HG03439 (cell line): ENCODE measurements around the gene DLG3.
"Not testable (repeated sequence)": the region's sequence is repeated elsewhere in the genome, so short reads cannot be mapped to it uniquely, and the experiment has no call there.

Experiments used
- ATAC-seq: cut with Tn5 transposase; IDR thresholded peaks from one replicate; pipeline ENCODE4 v1.9.1; 2021; ENCODE audit warnings: mild to moderate bottlenecking, moderate library complexity; ENCODE audit not compliant: unreplicated experiment

The DLG3 gene

DNA sequence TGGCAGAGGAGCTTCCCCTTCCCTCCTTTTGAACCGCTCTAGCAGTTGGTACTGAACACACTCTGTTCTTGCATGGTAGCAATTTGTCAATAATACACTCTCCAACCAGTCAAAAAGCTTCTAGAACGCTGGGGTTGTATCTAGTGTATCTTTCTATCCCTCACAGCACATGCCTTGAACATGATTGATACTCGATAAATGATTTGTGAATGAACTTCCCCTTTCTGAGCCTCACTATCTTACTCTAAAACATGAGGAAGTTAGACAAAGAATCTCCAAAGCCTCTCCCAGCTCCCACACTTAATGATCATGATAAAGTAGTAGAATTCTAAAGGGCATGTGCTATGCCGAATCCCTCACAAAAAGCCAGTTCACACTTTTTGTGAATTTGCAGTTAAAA lies 64.4 kb downstream of the DLG3 start:
- no peak for ATAC-seq

DNA sequence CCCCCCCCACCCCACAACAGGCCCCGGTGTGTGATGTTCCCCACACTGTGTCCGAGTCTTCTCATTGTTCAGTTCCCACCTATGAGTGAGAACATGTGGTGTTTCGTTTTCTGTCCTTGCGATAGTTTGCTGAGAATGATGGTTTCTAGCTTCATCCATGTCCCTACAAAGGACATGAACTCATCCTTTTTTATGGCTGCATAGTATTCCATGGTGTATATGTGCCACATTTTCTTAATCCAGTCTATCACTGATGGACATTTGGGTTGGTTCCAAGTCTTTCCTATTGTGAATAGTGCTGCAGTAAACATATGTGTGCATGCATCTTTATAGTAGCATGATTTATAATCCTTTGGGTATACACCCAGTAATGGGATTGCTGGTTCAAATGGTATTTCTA lies 70.6 kb downstream of the DLG3 start:
- ATAC-seq: not testable (repeated sequence)

DNA sequence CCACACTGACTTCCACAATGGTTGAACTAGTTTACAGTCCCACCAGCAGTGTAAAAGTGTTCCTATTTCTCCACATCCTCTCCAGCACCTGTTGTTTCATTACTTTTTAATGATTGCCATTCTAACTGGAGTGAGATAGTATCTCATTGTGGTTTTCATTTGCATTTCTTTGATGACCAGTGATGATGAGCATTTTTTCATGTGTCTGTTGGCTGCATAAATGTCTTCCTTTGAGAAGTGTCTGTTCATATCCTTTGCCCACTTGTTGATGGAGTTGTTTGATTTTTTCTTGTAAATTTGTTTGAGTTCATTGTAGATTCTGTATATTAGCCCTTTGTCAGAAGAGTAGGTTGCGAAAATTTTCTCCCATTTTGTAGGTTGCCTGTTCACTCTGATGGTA lies 71.1 kb downstream of the DLG3 start:
- not testable (repeated sequence) for ATAC-seq

DNA sequence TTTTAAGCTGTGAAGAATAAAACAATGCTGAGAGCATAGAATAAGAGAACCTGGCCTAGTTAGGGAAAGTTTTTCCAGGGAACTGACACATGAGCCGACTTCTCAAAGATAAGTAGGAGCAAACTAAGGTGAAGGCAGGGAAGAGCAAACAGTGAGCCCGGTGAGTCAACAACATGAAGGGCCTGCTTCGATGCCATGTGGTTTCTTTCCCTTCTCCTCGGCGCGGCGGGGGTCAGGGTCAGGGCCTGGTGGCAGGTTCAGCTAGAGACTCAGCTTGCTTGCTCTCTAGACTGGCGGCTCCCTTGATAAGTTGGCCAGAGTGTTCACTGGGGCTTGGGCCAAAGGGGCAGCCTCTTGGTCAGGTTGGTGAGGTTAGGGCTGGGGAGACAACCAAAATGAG lies 81.1 kb downstream of the DLG3 start:
- ATAC-seq: no peak

DNA sequence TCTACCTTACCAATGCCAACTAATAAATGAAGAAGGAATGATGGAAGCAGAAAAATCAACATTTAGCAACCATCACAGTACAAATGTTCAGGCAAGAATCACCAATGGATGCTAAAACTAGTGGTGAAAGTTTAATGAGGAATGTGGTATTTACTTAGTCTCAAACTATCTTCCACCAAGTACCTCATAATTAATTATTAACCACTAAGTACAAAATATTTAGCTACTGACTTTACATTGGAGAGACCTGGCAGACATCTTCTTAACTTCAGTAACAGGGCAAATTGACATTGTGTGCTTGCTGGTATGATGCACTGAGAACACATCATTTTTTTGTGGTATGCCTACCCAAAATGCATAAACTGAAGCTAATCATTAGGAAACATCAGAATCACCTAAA lies 82.4 kb downstream of the DLG3 start:
- no peak for ATAC-seq

DNA sequence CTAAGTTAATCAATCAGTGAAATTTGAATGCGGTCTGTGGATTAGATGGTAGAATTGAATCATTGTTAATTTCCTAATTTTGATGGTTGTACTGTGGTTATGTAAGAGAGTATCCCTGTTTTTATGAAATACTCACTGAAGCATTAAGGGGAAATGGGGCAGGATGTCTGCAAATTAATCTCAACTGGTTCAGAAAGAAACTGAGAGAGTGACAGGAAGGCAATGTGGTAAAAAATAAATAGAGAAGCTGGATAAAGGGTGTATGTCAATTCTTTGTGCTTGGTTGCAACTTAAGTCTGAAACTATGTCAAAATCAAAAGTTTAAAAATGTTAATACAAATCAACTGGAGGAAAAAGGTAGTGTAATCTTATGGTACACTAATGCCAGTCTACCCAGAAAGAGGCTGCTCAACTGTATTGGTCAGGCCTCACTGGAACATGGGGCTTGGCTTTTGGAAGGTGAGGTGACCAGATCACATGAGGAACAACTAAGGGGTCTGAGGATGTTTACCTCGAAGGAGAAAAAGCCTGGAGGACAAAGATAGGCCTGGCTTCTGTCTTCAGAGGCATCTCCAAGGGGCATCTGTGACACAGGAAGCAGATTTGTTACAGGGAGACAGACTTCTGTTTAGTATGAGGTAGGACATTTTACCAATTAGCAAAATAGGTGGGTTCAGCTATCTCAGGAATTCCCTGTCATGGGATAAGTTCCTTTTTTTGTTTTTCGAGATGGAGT lies 83.1 kb downstream of the DLG3 start:
- ATAC-seq: no peak

DNA sequence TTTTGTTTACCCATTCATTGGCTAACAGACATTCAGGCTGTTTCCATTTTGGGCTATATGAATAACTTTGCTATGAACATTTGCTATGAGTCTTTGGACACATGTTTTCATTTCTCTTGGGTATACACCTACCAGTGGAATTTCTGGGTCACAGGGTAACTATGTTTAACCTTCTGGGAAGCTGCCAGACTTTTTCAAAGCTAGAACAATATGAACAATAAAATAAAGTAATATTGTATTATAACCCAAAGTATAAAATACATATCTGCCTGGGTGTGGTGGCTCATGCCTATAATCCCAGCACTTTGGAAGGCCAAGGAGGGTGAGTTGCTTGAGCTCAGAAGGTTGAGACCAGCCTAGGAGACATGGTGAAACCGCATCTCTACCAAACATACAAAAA lies 90.6 kb downstream of the DLG3 start:
- no peak for ATAC-seq

DNA sequence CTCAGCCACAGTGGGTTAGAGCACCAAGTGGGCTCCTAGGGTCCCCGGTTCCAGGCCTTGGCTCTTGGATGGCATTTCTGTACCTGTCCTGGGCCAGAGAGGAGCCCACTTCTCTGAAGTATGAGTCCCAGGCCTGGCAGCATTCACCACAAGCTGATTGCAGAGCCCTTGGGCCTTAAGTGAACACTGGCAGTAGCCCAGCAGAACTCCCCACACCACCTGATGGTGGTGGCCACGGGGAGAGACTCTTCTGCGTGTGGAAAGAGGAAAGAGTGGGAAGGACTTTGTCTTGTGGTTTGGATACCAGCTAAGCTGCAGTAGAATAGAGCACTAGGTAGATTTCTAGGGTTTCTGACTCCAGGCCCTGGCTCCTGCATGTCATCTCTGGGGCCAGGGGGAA lies 104.8 kb downstream of the DLG3 start:
- ATAC-seq: no peak

DNA sequence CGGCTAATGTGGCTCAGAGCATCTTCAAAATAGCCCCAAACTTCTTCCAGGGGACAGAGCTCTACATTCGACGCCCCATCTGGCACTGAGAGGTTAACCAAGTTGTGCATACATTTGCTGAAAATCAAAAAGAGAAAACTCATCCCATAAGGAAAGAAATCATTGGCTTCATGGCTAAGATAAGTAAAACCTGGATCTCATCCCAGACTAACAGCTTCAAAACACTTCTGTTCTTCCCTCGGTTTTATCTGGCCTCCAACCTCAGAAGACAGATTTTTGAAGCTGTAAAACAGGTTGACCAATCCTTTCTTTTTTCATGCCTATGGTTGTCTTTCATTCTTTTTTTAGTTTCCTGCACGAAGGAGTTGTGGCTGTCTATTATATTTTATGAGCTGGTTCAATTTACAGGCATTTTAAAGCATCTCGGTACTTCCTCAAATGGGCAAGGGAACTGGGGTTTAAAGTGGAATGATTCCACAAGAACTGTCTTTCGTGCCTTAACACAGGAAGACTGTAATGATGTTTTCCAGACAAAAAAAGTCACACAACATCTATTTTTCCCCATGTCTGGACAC lies 107.6 kb downstream of the DLG3 start:
- no peak for ATAC-seq

DNA sequence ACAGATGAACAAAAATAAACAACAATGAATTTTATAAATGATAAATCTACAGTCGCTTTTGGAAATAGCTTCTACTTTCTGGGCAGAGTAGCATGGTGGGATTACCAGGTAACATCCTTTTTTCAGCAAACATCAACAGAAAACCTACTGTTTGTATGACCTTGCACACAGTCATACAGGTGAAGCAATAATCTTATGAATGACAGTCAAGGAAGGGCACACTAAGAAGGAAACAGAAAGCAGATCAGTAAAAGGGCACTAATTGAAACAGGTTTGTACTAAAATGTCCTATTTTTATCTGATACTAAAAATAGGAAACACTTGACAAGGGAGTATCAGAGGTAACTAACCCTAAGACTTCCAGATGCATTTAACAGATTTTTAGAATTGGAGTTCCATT lies 108.9 kb downstream of the DLG3 start:
- peak; percentile 75 for ATAC-seq

DNA sequence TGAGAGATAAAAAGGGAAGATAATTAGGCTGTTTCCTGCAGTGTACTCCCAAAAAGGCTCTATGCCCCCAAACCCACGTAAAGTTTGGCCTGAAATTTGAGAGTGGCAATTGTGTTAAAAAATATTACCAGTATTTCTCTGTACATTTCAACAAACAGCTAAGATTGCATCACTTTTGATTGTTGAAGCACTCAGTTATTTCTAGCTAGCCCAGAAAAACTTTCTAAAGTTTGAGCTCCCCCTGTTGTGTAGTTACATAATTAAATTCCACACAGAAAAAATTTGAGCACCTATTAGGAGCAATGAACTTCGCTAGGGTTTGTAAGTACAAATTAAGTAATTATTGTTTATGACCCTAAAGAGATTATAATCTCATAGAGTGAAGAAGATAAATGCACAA lies 109.4 kb downstream of the DLG3 start:
- peak; percentile 39 for ATAC-seq

DNA sequence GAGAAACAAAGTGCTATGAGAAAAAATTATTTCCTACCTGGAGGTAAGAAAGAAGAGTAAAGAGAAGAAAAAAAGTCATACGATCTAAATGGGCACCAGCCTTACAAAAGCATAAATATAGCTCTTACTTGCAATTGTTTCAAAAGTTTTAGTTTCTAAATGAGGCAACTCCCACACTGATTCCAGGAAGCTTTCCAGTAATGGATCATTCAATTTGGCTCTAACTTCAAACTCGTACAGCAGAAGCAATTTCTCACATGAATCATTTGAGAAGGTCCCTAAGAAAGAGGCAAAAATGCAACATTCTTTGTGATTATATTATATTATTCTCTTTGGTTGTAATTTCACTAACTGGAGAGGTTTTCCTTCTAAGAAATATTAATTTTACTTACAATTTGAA lies 109.9 kb downstream of the DLG3 start:
- no peak for ATAC-seq

DNA sequence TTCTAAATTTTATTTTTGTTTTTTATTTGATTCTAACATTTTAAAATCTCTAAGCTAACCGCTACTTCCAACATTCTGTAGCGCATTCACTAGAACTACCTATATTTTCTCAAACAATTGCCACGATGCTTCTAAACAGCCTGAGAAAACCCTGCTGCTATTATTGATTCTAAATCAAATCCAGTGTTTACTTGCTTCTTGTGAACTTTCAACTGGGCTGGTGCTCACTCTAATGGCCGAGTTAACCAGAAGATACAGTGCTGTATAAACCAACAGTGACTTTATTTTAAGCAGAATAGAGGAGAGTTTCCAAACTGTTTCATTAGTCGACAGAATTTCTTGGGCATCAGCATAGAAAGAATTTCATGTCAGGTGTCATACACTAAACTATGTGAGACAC lies 110.3 kb downstream of the DLG3 start:
- ATAC-seq: no peak
